Stimulated activated CD8-positive, alpha-beta memory T cell treated with anti-CD3 and anti-CD28 coated beads, Interleukin-15, amount 100 ng/mL, for 24 hours (primary cell): Measurements from ENCODE around the gene CD74.

ENCODE experiments used
- DNase-seq: peaks from one replicate; pipeline ENCODE4 v3.0.0-alpha.2; 2020; ENCODE audit warnings: low read depth

The CD74 gene

DNA sequence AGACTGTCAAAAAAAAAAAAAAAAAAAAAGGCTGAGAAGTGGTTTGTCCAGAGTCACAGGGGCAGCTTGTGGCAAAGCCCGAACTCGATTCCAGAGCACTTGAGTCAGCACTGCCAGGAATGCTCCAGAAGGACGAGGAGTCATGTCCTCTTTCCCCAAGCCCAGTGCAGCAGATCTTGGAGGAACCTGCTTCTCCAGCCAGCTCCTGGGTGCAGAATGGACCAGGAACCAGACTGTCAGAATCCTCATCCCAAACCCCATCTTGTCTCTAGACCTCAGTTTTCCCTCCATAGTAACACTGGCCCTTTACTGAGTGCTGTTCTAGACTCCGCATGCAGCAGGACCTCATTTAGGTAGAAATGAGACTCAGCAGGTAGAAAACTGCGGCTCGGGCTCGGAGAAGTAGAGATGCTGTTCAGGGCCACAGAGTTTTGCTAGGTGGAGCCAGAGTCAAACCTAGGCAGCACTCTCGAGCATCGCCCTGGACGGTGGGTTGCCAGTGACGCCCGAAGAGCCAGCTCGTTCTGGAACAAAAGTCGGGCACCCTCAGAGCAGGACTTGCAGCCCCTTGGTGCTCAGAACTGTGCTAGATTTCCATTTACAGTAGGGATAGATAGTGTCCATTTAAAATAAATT, 15.4 kb downstream of the CD74 start:
- no peak for DNase-seq

GRCh38 chr5:150396267-150396666, 16.4 kb downstream of the CD74 start:
- no peak for DNase-seq

DNA sequence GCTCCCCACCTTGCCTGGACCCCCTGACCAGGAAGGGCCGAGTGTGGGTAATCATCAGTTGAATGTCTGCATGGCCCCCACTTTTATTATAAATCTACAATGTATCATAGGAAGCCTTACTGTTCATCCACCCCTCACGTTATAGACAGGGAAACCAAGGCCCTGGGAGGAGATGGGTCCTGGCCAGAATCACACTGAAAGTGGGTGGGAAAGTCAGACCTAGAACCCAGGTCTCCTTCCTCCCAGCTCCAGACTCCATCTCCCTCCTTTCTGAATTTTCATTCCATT, 17.1 kb downstream of the CD74 start:
- no peak for DNase-seq

DNA sequence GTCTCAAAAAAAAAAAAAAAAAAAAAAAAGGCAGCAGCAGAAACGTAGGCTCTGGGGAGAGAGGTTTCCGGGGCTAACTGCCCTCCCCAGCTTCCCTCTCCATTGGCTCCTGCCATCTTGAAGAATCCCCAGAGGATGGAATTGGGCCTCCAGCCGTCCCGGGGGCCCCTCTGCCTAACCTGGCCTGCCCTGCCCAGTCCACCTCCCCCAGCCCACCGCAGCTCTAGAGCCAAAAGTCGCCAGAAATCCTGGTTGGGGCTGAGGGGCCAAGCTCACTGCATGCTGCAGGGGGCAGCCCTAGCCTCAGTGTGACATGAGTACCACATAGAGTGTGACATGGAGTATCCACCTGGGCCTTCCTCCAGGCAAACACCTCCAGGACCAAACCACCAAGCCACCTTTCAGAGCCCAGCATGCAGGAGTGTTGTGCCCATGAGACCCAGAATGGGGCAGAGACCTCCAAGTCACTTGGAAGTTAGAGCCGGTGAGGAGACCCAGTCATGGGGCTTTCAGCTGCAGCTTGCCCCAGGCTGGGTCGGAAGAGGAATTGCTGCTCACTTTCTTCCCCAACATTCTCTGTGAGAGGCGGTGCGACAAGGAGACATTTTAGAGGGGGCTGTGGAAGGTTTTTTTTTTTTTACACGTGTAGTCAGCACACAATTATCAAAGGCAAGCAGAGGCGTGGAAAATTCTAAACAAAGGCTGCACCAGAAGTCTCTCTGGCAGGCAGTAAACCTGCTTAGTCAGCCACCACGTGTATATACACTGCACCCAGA, 17.6 kb downstream of the CD74 start:
- no peak for DNase-seq

DNA sequence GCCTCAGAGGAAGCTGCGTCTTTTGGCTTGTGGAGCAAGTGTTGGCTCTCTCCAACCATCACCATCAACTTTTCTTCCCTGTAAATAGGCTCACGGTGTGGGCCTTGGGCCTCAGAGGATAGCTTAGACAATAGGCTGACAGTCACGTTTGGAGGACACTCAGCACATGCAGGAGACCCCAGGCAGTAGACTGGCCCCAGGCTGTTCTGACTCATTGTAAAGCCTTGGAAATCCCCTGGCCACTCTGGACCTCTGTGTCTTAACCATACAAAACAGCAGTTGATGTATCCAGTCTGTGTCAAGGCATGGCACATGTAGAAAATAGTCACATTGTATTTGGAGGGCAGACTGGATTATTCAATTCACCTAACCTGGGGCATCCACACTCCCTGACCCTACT, 18.6 kb downstream of the CD74 start:
- no peak for DNase-seq

DNA sequence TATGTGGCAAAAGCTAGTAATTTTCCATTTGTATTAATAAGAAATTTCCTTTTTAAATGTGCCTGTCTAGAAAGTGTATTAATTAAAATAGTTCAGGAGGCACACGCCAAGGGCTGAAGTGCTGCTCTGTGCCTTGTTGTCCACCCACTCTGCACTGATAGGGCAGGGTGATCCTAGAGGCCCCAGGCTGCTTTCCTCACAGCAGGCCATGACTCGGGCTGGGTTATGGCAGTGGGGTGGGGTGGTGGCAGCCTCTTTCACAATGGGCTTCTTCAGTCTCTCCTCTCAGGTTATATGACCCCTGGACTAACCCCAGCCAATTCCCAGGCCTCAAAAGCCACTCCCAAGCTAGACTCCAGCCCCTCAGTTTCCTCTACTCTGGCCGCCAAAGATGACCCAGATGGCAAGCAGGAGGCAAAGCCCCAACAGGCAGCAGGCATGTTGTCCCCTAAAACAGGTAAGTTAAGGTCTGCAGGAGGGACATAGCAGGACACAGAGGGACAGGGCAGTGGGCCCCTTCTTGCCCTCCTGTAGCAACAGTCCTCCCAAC, 19.5 kb downstream of the CD74 start:
- no peak for DNase-seq

- DNase-seq = no peak
Observed at GRCh38 chr5:150392680-150393079, 20.0 kb downstream of the CD74 start.

DNA sequence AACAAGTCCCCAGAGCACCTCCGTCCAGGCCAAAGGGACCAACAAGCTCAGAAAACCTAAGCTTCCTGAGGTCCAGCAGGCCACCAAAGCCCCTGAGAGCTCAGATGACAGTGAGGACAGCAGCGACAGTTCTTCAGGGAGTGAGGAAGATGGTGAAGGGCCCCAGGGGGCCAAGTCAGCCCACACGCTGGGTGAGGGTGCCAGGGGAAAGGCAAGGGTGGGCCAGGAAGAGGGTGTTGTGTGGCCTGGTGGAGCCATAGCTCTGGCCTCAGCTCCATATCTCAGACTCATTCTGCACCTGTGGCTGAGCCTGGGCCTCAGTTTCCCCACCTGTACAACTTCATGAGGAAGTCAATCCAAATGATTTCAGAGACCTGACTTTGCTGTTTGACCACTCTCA, 20.7 kb downstream of the CD74 start:
- no peak for DNase-seq

DNA sequence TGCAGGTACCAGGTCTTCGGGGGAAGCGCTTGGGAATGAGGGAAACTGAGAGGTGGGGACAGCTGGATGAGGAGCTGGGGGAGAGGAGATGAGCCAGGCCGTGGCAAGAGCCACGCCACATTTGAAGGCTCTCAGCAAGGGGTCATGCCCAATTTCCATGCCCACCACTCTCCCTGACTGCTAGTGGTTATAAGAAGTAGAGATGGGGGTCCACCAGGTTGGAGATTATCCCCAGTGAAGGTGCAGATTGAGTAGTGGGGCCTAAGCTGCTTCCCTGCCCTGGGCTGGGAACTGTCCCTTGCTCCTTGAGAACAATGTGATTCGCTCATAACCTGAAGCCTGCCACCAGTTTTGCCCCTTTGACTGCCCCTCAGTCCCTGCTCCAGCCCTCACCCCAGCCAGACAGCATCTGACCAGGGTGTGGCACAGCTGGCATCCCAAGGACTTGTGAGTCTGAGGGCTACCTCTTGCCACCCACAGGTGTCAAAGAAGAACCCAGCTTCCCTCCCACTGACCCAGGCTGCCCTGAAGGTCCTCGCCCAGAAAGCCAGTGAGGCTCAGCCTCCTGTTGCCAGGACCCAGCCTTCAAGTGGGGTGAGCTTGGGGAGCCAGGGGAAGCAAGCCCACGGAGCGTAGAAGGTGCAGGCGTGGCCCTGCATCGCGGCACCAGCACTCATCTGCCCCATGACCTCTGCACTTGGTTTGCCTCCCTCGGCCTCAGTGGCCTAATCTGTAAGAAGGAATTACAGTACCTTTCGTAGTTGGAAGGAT, 21.5 kb downstream of the CD74 start:
- no peak for DNase-seq

DNA sequence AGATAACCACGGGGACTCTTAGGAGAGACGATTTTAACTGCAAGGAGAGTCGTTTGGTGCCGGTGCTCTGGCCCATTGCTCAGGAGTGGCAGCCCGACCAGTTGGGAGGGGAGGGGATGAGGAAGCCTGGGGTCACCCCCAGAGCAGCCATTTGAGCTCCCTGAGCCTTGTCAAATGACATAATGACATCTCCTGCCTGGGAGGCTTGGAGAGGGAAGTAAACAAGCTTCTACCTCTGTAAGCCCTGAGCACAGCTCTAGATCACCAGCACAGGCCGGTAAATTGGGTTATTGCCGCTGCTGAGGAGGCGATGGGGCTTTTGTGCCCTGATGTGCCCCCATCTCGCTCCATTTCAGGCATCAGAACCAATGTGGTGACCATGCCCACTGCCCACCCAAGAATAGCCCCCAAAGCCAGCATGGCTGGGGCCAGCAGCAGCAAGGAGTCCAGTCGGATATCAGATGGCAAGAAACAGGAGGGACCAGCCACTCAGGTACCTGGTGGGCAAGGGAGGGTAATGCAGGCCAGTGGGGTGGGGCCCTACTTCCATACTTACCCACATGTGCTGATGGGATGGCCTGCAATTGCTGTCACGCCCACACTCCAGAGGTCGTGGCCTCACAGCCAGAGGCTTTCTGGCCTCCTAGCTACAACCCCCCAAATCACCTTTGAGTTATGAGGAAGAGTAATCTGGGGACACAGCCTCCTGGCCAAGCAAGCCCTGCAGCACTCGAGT, 23.0 kb downstream of the CD74 start:
- no peak for DNase-seq

DNA sequence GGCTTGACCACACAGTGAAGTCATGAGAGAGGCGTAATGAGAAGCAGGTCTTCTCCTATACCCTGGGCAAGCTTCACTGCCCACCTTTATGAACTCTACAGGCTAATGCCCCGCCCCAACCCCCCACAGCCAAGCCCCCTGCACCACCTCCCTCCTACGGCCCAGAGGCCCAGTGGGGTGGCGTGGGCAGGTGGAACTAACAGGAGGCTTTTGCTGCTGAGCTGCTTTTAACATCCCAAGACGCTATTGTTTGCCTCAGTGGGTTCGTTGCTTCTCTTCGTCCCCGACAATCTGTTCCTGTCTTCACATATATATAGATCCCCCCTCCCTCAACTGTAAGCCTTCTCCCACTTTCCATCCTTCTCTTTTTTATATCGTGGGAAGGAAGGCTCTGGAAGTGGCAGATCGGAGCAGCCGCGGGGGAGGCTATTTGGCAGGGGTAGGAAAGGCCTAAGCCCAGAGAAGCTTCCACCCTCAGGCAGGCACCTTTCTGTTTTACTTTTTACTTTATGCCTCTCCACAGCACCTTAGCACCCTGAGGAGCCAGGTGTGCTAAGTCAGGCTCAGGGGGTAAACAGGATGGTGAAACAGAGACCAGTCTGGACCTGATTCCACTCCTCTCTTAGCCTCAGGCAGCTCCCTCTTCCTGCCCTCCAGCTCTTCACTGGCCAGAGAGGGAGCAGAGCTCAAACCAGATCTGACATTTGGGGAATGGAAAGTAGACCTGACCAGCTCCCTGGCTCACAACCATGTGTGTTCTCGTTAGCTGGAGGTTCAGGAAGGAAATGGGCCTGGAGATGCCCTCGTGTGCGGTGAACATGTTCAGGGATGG, 26.5 kb downstream of the CD74 start:
- no peak for DNase-seq

DNA sequence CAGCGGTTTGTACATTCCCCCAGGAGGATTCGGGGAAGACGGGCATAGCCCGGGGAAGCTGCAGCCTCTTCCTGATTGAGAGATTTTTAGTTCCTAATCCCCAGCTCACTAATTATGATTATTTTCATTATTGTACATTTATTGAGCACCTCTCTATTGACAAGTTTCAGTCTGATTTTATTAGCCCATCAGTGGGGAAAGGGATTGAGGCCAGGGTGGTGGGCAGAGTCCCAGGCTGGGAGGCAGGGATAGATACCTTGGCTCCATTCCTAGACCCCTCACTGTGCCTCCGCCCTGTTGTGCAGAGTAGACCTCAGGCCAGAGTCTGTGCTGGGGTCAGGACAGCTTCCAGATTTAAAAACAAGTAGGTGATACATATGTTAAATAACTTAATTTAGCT, 28.0 kb downstream of the CD74 start:
- DNase-seq = no peak

DNA sequence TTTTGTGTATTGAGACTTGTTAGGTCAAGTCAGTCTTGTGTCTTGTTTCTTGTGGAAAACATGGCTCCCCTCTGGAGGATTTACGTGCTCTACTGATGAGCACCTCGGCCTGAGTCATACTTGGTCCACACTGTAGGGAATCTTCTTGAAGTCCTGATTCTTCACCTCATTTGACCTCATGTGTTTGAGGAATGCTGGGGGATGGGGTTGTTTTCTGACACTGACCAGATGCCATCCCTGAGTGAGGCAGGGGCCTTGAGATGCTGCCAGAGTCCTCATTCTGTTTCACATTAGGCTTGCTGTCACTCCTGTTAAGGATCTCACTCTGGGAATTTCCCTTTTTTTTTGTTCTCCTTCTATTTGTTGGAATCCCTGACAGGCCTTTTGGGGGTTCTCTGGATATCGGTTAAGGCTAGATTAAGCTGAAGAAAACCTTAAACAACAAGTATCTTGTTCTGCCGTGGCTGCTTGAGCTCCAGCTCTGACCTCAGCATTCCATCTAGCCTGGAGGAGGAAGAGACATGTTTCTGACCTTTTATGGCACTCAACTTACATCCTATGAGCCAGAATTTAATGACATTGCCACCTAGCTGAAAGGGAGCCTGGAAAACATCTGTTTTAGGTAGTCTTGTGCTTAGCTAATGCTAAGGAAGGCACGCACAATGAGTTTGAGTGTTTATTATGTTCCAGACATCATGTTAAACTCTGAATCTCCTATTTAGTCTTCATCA, 34.6 kb downstream of the CD74 start:
- no peak for DNase-seq

DNA sequence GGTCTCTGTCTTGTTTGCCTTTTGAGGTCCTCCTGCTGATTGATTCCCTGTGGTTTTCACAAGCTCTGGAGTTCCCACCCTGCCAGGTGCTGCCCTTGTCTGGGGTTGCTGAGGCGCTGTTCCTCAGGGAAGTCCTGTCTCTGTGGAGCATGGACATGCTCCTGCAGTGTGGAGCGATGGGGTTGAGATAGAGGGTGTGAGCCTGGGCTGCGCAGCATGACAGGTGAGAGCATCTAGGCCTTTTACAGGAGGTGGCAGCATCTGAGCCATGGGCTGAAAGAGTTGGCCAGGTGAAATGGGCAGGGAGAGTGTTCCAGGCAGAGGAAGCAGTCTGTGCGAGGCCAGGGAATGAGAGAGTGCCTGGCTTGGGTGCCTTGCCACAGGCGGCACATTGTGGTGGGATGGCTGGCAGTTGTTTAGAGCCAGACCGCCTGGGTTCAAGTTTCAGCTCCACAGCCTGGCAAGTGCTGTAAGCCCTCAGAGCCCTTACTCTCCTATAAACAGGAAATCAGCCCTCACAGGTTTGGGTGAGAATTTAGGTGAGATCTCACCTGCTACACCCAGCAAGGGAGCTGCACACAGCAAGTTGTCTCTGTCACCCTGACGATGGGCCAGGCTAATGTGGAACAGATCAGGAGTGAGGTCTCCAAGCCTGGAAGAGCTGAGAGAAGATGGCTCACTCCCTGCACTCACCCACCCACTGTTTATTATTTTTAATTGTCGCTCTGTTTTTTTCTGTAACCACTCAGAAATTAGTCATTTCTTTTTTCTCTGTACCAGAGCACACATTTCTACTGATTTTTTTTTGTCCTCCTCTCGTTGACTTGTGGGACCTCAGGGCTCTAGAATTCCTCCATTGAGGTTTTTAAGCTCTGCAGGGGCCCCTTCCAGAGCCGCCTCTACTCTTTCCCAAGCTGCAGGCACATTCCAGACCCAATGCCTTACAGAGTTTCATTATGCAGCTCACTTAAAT, 35.6 kb downstream of the CD74 start:
- DNase-seq = no peak

DNA sequence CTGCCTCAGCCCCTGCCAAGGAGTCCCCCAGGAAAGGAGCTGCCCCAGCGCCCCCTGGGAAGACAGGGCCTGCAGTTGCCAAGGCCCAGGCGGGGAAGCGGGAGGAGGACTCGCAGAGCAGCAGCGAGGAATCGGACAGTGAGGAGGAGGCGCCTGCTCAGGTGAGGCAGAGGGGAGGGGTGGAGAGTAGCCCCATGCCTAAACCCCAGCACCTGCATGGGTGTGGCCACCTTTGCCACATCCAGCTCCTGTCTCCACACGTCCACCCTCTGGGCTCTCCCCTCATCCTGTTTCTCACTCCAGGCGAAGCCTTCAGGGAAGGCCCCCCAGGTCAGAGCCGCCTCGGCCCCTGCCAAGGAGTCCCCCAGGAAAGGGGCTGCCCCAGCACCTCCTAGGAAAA, 38.1 kb downstream of the CD74 start:
- DNase-seq = no peak

DNA sequence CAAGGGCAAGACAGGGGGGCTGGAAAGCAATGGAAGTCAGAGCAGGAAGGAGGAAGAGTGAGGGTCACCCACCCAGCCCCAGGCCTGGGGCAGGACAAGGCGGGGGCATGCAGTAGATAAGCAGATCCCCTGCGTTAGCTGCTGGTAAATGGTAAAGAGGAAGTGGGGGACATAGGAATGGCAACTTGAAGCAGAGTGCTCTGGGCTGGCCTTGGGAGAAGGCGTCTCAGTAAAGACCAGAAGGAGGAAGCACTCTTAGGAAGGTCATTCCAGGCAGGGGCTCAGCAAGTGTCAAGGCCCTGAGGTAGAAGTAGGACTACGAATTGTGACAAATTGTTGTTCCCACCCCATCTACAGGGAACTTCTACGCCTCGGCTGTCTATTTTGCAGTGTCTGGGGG, 40.1 kb downstream of the CD74 start:
- no peak for DNase-seq

DNA sequence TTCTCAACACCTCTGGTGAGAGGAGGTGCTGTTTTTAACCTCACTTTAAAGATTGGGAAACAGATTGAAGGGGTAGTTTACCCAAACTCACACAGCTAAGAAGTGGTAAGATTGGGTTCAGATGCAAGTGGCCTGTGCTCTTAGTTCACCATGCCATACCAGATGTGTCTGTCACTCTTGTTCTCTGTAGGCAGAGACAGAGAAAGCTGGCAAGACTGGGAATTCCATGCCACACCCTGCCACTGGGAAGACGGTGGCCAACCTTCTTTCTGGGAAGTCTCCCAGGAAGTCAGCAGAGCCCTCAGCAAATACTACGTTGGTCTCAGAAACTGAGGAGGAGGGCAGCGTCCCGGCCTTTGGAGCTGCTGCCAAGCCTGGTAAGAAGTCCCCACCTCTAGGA, 44.2 kb downstream of the CD74 start:
- DNase-seq = no peak

DNA sequence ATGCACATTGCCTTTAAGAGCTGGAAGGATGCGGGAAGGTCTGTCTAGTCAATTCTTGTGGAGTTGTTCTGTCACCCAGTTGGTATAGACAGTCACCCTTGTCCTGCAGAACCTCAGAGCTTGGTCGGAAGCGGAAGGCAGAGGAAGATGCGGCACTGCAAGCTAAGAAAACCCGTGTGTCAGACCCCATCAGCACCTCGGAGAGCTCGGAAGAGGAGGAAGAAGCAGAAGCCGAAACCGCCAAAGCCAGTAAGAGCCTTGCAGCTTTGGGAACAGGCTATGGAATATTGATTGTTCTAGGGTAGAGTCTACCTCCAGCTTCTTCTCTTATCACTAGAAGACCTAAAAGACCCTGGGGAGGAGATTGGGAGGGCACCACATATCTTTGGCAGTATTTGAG, 48.7 kb downstream of the CD74 start:
- DNase-seq = no peak

DNA sequence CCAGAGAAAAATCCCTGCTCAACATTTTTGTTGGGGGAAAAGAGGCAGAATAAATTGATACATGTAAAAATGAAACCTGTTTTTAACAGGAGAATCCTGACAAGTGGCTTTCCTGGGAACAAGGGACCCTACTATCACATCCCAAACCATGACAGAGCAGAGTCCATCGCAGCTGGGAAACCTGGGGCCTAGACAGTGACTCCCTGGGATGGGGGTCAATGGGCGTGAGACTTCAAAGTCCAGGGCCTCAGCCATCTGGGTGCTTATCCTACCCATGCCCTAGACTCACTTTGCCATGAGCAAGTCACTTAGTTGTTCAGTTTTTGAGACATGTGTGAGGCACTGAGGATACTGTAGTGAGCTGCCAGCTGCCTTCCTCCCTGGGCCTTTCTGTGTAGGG, 49.5 kb downstream of the CD74 start:
- no peak for DNase-seq

DNA sequence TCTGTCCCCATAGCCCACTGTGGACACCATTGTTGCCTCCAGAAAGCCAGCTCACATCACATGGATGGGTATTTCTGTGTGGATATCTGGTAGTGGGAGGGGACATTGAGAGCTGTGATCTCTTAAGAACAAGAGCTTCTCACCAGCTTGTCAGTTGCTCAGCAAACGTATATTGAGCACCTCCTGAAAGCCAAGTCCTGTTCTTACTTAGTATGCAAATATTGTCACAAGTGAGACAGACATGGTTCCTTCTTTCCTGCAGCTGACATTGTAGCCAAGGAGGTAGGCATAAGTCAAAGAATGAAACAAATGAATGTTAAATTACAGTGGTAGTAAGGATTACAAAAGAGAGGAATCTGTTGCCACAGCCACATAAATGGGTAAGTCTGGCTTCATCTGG, 51.4 kb downstream of the CD74 start:
- no peak for DNase-seq
